HCEC 1CT (cell line): Measurements from ENCODE around the gene FBXW4.

Source experiments
- DNase-seq: peaks from one replicate; pipeline ENCODE4 v3.0.0-alpha.2; 2017

The FBXW4 gene

GRCh38 chr10:101695404-101695890 lies 477 bp upstream of the FBXW4 start:
- no peak for DNase-seq

- peak; percentile 60 for DNase-seq
Observed at GRCh38 chr10:101693978-101694673, 844 bp downstream of the FBXW4 start.

GRCh38 chr10:101693651-101693977 lies 1.4 kb downstream of the FBXW4 start:
- DNase-seq = peak; percentile 52

DNA sequence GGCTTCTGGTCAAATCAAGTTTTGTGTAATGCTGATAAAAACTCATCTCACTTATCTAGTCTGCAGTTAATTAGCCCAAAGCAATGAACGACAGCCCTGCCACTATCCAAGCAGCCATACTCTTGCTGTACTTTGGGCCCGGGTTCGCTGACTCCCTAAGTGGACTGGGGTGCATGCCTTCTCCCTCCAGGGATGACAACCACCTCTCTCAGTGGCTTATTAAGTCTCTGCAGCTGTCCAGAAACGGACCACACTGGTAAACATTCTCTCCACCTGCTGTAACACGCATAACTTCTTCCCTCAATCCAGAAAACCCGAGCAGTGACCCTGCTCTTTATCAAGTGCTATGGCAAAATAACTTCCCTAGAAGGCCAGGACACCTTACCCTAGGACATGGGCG lies 3.9 kb downstream of the FBXW4 start:
- DNase-seq = no peak

DNA sequence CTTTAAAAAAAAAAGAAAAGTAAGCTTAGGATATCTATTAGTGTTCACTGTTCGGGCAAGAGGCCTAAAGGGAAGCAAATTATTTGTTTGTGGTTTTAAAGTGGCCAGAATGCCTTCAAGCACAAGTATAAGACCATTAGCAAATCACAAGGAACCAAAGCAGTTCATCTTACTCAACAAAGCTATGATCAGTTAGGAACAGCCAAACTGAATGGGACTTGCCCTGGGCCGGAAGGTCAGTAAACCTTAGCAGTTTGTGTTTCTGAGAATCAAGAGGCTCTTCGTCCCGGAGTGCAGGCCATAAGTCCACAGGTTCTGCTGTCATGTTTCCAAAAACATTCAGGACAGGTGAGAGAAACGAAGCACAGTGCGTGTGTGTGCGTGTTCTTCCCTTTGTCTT lies 4.5 kb downstream of the FBXW4 start:
- DNase-seq = no peak

DNA sequence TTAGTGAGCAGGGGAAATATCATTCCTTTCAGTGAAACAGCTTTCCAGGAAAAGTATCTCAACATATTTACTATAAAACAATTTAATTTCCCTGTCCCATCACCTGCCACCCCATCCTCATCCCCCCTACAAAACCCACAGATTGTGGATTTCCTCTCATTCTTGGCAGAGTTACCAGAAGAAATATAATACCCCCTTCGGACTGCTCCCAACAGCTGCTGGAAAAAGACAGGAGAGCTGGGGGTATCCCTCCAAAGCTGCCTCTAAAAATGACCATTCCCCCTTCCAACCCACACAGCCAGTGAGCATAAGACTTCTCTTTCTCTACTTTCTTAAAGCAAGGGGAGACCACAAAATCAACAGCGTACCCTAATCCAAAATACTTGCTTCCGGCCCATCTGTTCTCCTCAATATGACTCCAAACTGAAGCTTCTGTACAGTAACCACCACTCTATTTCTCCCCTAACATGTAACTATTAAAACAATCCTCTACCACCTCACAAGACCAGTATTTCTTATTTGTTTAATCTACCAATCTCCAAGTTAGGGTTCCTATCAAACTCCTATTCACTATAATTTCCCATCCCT lies 7.8 kb downstream of the FBXW4 start:
- DNase-seq = no peak

DNA sequence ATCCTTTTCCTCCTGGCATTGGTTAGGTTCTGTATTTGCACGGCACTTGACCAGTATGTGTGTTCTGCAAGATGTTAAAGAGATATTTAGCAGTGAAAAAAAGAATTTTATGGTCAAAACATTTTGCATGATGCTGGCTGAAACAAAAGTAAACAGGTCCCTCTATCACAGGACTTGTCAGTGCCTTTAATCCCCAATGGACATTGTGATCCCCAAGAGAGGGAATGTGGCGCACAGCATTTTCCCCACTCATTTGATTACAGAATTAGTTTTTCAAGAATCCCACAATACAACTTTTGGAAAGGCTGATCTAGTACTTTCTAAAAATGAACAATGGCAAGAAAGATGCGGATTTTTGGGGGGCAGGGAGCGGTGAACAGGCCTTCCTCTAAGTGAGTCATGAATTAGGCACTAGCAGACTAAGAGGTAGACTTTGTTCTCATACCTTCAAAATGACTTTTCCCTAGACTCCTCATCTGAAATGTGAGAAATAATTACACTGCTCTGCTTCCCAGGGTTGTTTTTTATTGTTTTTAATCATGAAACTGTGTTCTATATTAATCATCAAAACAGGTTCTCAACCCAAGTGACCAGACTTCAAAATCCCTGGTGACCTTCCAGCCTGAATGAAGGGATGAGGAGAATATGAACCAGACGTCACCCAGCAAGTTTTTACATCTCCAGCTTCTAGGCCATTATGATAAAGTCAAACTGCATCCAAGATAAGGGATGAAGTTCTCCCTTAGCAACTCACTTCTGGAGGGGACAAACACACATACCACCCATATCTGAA lies 8.6 kb downstream of the FBXW4 start:
- DNase-seq = peak; percentile 38

DNA sequence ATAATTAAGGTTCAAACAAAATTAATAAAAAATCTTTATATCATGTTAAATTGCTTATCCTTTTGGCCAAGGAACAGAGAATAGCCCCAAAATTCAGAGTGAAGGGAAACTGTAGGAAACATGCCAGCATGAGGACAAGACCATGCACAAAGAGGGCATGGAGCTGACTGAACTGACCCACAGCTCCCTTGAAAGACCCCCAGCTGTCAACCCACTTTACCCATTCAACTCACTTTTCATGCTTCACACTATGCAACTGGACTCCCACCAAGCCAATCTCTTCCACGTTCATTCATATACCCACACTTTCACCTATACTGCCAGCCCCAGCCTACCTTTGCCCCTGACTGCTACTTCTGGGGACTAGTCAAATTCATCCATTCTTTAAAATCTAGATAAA lies 10.2 kb downstream of the FBXW4 start:
- no peak for DNase-seq

GRCh38 chr10:101683276-101683675 lies 11.7 kb downstream of the FBXW4 start:
- peak; percentile 13 for DNase-seq

GRCh38 chr10:101682172-101682825 lies 12.7 kb downstream of the FBXW4 start:
- DNase-seq = no peak

- DNase-seq = no peak
Observed at GRCh38 chr10:101676565-101676964, 18.4 kb downstream of the FBXW4 start.

DNA sequence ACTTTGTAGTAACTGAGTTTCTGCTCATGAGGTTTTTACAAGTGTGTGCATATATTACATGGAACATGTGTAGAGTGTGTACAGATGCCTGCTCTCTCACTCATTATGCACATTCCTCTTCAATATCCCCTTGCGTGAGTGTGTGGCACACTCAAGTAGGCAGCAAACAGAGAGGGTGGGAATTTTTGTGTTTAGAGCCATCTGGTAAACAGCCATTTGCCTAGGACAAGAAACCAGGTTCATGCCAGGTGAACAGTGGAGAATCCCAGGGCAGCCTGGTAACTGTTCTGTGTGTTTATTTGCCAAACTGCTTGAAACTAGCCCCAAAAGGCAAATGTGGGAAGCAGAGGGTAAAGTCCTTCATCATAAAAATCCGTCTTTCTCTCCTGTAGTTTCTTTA lies 19.9 kb downstream of the FBXW4 start:
- DNase-seq = no peak

DNA sequence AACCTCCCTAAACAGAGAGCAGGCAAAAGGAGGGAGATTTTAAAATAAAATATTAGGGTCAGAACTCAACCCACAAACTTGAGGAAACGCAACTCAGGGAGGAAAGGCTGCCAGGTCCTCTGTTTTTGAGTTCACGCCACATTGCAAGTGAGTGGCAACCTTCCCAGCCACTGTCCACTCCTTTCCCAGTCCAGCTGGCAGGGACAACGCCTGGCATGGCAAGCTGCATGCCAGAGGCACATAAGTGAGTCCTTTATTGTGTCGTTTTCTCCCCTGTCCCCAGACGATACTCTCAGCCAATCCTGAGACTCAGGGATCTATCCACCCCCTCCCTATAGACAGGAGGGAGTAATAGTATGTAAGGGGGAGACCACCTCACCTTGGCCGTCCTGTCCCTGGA lies 22.4 kb downstream of the FBXW4 start:
- DNase-seq = no peak

GRCh38 chr10:101671453-101671852 lies 23.5 kb downstream of the FBXW4 start:
- no peak for DNase-seq

- no peak for DNase-seq
Observed at GRCh38 chr10:101670635-101671034, 24.3 kb downstream of the FBXW4 start.

GRCh38 chr10:101669181-101669580 lies 25.8 kb downstream of the FBXW4 start:
- no peak for DNase-seq

GRCh38 chr10:101668566-101668965 lies 26.4 kb downstream of the FBXW4 start:
- no peak for DNase-seq

DNA sequence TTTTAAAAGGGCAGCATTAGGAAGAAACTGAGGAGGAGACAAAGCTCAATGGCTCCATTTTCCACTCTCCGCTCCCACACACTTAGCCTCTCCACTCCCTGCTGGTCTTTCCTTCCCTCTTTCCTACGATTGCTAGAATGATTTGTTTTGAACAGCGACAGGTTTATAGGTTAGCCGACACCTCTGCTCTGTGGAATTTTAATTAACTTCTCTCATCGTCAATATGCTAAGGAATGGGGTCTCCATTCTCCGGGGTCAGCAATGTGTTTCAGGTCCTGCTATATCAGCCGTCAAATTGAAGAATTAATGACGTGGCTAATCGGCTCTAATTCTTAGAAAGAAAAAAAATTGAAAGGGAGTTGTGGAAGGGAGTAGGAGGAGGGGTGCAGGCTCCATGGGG lies 28.9 kb downstream of the FBXW4 start:
- no peak for DNase-seq

- no peak for DNase-seq
Observed at GRCh38 chr10:101663097-101663496, 31.9 kb downstream of the FBXW4 start.

GRCh38 chr10:101660256-101660655 lies 34.7 kb downstream of the FBXW4 start:
- no peak for DNase-seq

GRCh38 chr10:101658975-101659374 lies 36.0 kb downstream of the FBXW4 start:
- DNase-seq = no peak

DNA sequence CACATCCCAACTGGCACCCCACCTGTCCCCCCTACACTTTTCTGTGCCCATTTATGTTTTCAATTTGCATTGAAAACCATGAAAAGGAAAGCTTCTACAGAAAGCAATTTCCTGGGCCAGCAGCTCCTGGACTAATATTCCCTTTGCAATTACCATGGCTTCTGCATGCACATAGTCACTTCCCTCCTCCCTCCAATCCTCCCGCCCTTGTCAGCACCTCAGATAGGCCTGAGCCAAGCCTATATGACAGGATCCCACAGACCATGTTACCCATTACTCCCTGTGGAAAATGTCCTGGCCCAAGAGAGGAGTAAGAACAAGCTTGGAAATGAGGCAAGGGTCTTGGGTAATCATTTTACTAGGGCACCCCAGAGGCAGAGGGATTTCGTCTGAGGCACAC lies 38.1 kb downstream of the FBXW4 start:
- no peak for DNase-seq

DNA sequence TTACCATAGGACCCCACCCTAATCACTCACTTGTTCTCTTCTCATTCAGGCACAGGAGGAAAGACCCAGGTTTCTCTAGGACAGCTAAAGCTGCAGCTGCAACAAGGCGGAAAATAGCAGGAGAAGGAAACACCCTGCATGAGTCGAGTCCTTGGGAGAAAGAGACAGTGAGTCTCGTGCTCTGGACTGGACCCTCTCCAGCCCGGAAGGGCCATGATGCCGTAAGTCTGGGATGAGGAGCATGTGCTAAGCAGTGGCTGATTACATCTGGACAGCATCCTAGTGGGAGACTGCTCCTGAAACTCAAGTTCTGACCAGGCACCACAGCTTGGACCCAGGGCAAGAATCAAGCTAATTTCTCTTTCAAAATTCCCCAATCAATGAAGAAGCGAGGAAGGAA lies 39.4 kb downstream of the FBXW4 start:
- DNase-seq = no peak

GRCh38 chr10:101653536-101653935 lies 41.4 kb downstream of the FBXW4 start:
- no peak for DNase-seq
